ENCODE results near the gene MASP1. TPM values are rescaled to one million over a fixed set of nuclear protein-coding genes. Genes with fewer than 3 reads are reported as not detected.

The MASP1 gene
- total RNA-seq, 2 experiments from 2014 or later, result not detected

DNA sequence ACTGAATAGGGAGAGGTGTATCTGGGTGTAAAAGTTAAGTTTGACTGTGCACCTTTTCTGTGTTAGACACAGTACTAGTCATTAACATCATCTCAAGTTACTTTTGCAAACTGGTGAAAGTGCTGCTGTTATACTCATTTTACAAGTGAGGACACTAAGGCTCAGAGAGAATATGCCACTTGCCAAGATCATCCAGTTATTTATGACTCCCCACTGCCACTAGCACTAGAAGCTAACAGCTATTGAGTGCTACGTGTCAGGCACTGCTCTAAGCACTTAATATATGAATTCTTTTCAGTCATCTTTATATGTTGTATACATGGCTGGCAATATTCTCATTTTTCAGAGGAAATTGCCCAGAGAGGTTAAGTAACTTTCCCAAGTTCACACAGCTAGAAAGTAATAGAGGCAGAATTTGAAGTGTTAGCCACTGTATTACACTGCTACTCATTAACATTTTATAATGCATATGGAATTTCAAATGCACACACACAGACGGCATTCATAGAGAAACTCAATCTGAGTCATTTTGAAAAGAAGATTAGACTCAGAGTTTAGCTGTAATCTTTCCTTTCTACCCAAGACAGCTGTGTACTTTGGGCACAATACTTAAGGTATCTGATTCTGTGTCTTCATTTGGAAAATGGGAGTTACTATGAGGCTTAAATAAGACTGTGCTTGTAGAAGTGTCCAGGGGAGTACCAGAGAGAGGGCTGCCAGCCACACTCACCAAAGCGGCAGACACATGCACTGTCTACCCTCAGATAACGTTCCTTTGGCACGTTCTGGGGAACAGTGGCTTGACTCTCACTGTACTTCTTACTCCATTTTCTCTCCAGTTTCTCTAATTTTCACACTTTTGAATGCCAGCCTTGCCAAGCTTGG, 1.3 kb upstream of the MASP1 start:
- intact Hi-C loops (cut with DNase I, micrococcal nuclease), result loop anchor here in 1 of 2 experiments (5.0 kb wide), 1 partner anchor 71 kb away; no protein-coding TSS in a partner anchor
- ATAC-seq (peak; percentile 89), DNase-seq (no peak)
- H3K27ac Mint-ChIP-seq, result no peak overlapping the region
- peaks cover 6% of the 10 kb centered on the region for H3K4me1 Mint-ChIP-seq
- H3K27me3 Mint-ChIP-seq, result peaks cover 37% of the 10 kb centered on the region
- H3K9me3 Mint-ChIP-seq (ENCODE audit: low read depth), result no peaks in the 10 kb centered on the region
- no peak overlapping the region for H3K4me3 Mint-ChIP-seq
- POLR2A ChIA-PET, result no interaction called here
- no peaks in the 10 kb centered on the region for H3K36me3 Mint-ChIP-seq (ENCODE audit: low read depth)
- CTCF ChIA-PET, result interaction anchor here (0.6 kb wide), 1 partner anchor 526 kb away, joined by 3 read pairs; no protein-coding TSS in a partner anchor

- ChIA-PET CTCF (no interaction called here), POLR2A (no interaction called here)
- no peak for ATAC-seq
- DNase-seq, result no peak
- Mint-ChIP-seq H3K4me3 (no peak overlapping the region), H3K36me3 (ENCODE audit: low read depth) (no peaks in the 10 kb centered on the region), H3K9me3 (ENCODE audit: low read depth) (no peaks in the 10 kb centered on the region), H3K27ac (no peak overlapping the region), H3K27me3 (peaks cover 38% of the 10 kb centered on the region), H3K4me1 (peaks cover 6% of the 10 kb centered on the region)
- intact Hi-C loops (cut with DNase I, micrococcal nuclease), result loop anchor here in 1 of 2 experiments (5.0 kb wide), 1 partner anchor 70 kb away; no protein-coding TSS in a partner anchor
These were observed 644 bp upstream of the MASP1 start for GRCh38 chr3:187292181-187292580.

DNA sequence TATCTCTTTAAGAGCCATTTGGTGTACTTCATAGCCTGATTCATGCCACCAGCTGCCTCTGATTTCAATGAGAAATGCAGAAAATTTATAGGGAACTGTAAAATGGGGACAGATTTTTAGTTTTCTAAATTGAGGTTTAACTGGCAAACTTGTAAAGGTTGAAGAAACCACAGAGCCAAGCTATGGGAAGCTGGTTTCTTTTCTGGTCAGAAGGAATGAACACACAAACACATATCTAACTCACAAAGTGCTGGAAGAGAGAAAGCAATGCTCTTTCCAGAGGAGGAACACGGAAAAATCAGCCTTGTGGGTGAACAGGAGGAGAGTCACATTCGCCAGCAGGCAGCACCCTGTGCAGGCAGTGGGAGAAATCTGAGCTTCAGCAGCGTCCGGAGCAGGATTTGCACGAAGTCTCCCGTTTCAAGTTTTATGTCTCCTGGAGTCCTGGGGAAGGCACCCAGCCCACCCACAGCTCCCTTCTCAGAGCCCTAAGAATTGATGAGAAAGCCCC, 481 bp downstream of the MASP1 start:
- intact Hi-C loops (cut with DNase I, micrococcal nuclease), result loop anchor here in 1 of 2 experiments (5.0 kb wide), 1 partner anchor 69 kb away; no protein-coding TSS in a partner anchor
- ATAC-seq (no peak), DNase-seq (no peak)
- ChIA-PET POLR2A (no interaction called here), CTCF (no interaction called here)
- no peaks in the 10 kb centered on the region for H3K9me3 Mint-ChIP-seq (ENCODE audit: low read depth)
- peaks cover 41% of the 10 kb centered on the region for H3K27me3 Mint-ChIP-seq
- H3K4me3 Mint-ChIP-seq, result no peak overlapping the region
- H3K4me1 Mint-ChIP-seq, result peaks cover 6% of the 10 kb centered on the region
- H3K27ac Mint-ChIP-seq, result no peak overlapping the region
- H3K36me3 Mint-ChIP-seq (ENCODE audit: low read depth), result no peaks in the 10 kb centered on the region

GRCh38 chr3:187290503-187290902, 1.0 kb downstream of the MASP1 start:
- Mint-ChIP-seq H3K4me1 (peaks cover 6% of the 10 kb centered on the region), H3K4me3 (no peak overlapping the region), H3K27me3 (peaks cover 37% of the 10 kb centered on the region), H3K27ac (no peak overlapping the region), H3K9me3 (ENCODE audit: low read depth) (no peaks in the 10 kb centered on the region), H3K36me3 (ENCODE audit: low read depth) (no peaks in the 10 kb centered on the region)
- ATAC-seq (no peak), DNase-seq (no peak)
- CTCF ChIA-PET, result no interaction called here
- intact Hi-C loops (cut with DNase I, micrococcal nuclease), result loop anchor here in 1 of 2 experiments (5.0 kb wide), 1 partner anchor 68 kb away; no protein-coding TSS in a partner anchor
- POLR2A ChIA-PET, result no interaction called here

GRCh38 chr3:187288855-187289605, 2.5 kb downstream of the MASP1 start:
- Mint-ChIP-seq H3K27me3 (peaks cover 33% of the 10 kb centered on the region), H3K36me3 (ENCODE audit: low read depth) (no peaks in the 10 kb centered on the region), H3K4me3 (no peak overlapping the region), H3K4me1 (peaks cover 6% of the 10 kb centered on the region), H3K9me3 (ENCODE audit: low read depth) (no peaks in the 10 kb centered on the region), H3K27ac (no peak overlapping the region)
- POLR2A ChIA-PET, result no interaction called here
- intact Hi-C loops (cut with DNase I, micrococcal nuclease), result no loop called here
- DNase-seq, result no peak
- CTCF ChIA-PET, result interaction anchor here (0.8 to 1.8 kb wide), 3 partner anchors 8 to 66 kb away, joined by 3 to 4 read pairs (median 4); no protein-coding TSS in a partner anchor
- no peak for ATAC-seq

DNA sequence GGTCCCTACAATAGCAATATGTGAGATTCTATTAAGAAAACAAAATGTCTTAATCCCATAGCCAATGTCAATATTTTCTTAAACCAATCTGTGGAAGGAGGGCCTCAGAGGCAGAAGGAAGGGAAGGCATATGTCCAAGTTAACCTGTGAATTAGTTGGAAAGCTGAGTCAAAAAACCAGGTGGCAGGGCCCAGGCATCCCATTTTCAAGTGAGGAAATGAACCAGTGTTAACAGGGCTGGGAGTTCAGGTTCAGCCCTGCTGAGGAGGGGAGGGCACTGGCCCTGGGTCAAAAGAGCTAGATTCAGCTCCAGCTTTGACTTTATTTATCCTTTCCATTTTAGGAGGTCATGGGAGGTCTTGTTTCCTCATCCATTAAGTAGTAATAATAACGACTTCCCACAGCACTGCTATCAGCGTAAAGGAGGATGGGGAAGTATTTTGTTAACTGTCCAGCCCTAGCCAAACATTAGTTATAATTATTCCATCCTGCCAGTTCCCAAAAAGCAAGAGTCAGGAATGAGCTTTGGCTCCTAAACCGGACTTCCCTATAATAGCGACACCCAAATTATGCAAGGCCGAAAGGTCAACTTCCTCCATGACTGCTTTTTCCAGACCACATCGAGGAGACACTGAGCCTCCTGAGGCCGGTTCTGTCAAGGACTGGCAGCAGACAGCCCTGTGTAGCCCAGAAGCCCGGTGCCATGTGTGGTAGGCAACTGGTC, 3.2 kb downstream of the MASP1 start:
- DNase-seq, result no peak
- H3K27me3 Mint-ChIP-seq, result peaks cover 29% of the 10 kb centered on the region

GRCh38 chr3:187287256-187287655, 4.3 kb downstream of the MASP1 start:
- Mint-ChIP-seq H3K9me3 (ENCODE audit: low read depth) (no peaks in the 10 kb centered on the region), H3K27ac (no peak overlapping the region), H3K36me3 (ENCODE audit: low read depth) (no peaks in the 10 kb centered on the region), H3K27me3 (peaks cover 31% of the 10 kb centered on the region), H3K4me1 (peaks cover 2% of the 10 kb centered on the region), H3K4me3 (no peak overlapping the region)
- ATAC-seq (no peak), DNase-seq (no peak)
- intact Hi-C loops (cut with DNase I, micrococcal nuclease), result no loop called here
- ChIA-PET POLR2A (no interaction called here), CTCF (interaction anchor here (1.1 kb wide), 1 partner anchor 9 kb away, joined by 3 read pairs; no protein-coding TSS in a partner anchor)

More for the DNA sequence above, 3.2 kb downstream of the MASP1 start:
- H3K4me1 Mint-ChIP-seq, result peaks cover 6% of the 10 kb centered on the region
- no peaks in the 10 kb centered on the region for H3K9me3 Mint-ChIP-seq (ENCODE audit: low read depth)
- no peak for ATAC-seq
- ChIA-PET POLR2A (no interaction called here), CTCF (interaction anchor here (0.8 to 1.8 kb wide), 3 partner anchors 8 to 65 kb away, joined by 3 to 4 read pairs (median 4); no protein-coding TSS in a partner anchor)
- H3K27ac Mint-ChIP-seq, result no peak overlapping the region
- intact Hi-C loops (cut with DNase I, micrococcal nuclease), result no loop called here
- H3K4me3 Mint-ChIP-seq, result no peak overlapping the region
- H3K36me3 Mint-ChIP-seq (ENCODE audit: low read depth), result no peaks in the 10 kb centered on the region

DNA sequence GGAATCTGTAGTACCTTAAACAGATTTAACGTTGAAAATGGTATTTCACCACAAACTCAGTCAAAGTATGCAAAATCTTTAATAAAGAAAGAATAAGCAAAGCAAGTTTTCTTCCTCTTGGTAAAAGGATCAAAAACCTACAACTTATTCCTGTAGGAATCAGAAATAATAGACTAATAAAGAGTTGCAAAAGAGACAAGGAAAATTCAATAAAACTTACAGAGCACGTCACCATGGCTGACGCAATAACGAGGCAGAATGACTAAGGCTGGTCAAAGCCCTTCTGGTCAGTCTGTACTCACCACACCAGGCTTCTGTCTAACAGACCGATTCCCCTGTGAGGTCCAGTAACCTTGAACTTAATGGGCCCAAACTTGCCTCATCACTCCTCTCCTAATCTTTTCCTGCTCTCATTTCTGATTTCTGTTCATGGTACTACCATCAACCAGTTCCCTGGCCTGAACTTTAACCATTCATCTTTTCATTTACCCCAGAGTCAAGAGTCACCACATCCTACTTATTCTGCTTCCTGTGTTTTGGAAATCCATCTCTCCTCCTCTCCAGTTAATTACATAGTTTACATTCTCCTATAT, 5.0 kb downstream of the MASP1 start:
- Mint-ChIP-seq H3K36me3 (ENCODE audit: low read depth) (no peaks in the 10 kb centered on the region), H3K4me1 (peaks cover 2% of the 10 kb centered on the region), H3K27ac (no peak overlapping the region), H3K9me3 (ENCODE audit: low read depth) (no peaks in the 10 kb centered on the region), H3K27me3 (peaks cover 26% of the 10 kb centered on the region), H3K4me3 (no peak overlapping the region)
- DNase-seq (no peak), ATAC-seq (no peak)
- intact Hi-C loops (cut with DNase I, micrococcal nuclease), result no loop called here
- POLR2A ChIA-PET, result no interaction called here
- CTCF ChIA-PET, result interaction anchor here (0.6 to 1.4 kb wide), 4 partner anchors 8 to 33 kb away, joined by 3 to 4 read pairs (median 3); no protein-coding TSS in a partner anchor

DNA sequence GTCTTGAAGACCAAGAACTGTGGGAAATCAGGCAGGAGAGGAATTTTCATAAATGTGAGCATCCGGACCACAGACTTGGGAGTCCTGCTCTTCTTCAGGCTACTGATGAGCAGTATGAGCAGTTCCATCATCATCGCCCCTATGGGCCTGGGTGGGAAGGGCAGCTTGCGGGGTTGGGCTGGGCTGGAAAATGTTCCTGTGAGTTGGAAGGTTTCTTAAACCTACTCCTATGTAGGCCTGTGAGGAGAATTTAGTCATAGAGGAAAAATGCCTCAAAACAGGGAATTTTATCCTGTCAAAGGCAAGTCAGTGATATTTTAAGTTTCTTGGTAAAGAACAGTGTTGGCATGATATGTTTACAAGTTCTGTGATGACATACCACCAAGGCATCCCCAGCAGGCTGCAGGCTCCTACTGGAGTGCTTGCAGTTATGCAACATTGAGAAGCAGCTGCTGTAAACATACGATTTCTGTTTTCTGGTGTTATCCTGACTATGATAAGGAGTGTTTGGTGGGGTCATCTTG, 10.3 kb downstream of the MASP1 start:
- Mint-ChIP-seq H3K27ac (no peak overlapping the region), H3K36me3 (ENCODE audit: low read depth) (no peaks in the 10 kb centered on the region), H3K27me3 (peaks cover 5% of the 10 kb centered on the region), H3K4me3 (no peak overlapping the region), H3K4me1 (no peaks in the 10 kb centered on the region), H3K9me3 (ENCODE audit: low read depth) (no peaks in the 10 kb centered on the region)
- ATAC-seq (no peak), DNase-seq (no peak)
- intact Hi-C loops (cut with DNase I, micrococcal nuclease), result no loop called here
- POLR2A ChIA-PET, result no interaction called here
- CTCF ChIA-PET, result no interaction called here

GRCh38 chr3:187280644-187281043, 10.9 kb downstream of the MASP1 start:
- Mint-ChIP-seq H3K9me3 (ENCODE audit: low read depth) (no peaks in the 10 kb centered on the region), H3K27ac (no peak overlapping the region), H3K4me3 (no peak overlapping the region), H3K27me3 (peaks cover 5% of the 10 kb centered on the region), H3K4me1 (no peaks in the 10 kb centered on the region), H3K36me3 (ENCODE audit: low read depth) (no peaks in the 10 kb centered on the region)
- ATAC-seq (no peak), DNase-seq (no peak)
- ChIA-PET POLR2A (no interaction called here), CTCF (no interaction called here)
- intact Hi-C loops (cut with DNase I, micrococcal nuclease), result no loop called here

Measured in activated CD4-positive, alpha-beta T cell treated with anti-CD3 and anti-CD28 coated beads for 36 hours (primary cell).